Stimulated activated naive CD4-positive, alpha-beta T cell (primary cell): ENCODE results near the gene ZFTA.

ENCODE experiments used
- DNase-seq, 6 experiments: peaks; one replicate each; lab custom pipeline; 2025; lab: John Stamatoyannopoulos, UW

ZFTA gene

DNA sequence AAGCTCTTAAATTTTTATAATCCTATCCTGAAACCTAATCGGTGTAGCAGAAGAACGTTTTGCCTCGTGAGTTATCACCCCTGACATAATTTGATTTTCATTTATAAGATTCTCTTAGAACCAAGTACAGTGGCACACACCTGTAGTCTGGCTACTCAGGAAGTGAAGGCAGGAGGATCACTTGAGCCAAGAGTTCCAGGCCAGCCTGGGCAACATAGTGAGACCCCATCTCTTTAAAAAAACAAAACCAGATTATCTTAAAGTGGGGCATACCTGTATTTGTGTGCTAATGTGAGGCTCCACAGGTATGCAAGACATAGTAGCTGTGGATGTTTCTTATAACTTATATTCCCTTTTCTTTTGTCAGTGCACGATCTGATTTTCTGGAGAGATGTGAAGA, 19.0 kb downstream of the ZFTA start:
- DNase-seq: no peak

- no peak for DNase-seq
Observed at GRCh38 chr11:63747011-63747410, 21.6 kb downstream of the ZFTA start.

- no peak for DNase-seq
Observed at GRCh38 chr11:63745304-63746170, 23.0 kb downstream of the ZFTA start.

DNA sequence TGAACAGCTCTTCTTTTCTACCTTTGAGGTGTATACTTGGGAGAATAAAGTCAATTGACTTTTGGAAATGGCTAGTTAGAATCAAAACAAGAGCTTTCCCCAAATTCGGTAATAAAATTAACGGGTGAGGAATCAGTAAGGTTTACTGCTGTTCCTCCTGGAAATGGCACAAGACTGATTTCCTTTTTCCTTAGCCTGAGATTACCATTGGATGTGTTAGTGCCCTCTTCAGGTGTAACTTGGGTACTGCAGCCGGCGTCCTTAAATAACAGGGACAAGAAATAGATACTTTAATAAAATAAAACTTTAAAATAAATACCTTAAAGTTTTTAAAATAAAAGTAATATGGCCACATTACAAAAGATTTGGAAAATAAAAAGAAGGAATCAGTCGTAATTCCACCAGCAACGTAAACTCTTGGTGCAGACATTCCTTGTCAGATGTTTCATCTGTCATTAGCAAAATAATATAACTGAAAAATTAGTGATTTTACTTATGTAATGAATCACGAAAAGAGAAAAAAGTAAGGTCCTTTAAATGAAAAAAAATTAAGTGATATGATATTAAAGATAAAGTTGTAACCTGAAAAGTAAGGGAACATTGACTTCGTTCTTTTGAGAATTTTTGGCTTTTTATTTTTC, 29.7 kb downstream of the ZFTA start:
- DNase-seq: peak; percentile 7 to 62 (median 46)

DNA sequence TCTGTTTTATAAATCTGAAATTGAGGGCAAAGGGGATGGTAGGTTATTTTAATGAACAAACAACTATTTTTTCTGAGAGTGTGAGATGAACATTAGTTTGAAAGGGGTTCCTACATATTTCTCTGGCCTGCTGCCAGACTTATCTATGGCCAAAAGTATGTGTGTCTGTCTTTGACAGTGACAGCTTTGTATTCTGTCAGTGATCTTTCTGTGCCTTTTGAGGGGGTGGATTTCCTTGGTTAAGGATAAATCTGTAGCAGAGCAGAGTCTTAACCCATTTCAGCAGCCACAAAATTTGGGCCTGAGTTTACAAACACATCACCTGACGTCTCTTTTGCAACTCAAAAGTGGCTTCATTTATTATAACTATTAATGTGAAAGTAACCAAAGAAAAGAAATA, 30.9 kb downstream of the ZFTA start:
- DNase-seq: no peak

- DNase-seq: no peak
Observed at GRCh38 chr11:63736864-63737263, 31.7 kb downstream of the ZFTA start.

- no peak for DNase-seq
Observed at GRCh38 chr11:63729326-63729725, 39.2 kb downstream of the ZFTA start.

GRCh38 chr11:63720611-63721010, 48.0 kb downstream of the ZFTA start:
- DNase-seq: no peak

GRCh38 chr11:63719987-63720386, 48.6 kb downstream of the ZFTA start:
- no peak for DNase-seq

DNA sequence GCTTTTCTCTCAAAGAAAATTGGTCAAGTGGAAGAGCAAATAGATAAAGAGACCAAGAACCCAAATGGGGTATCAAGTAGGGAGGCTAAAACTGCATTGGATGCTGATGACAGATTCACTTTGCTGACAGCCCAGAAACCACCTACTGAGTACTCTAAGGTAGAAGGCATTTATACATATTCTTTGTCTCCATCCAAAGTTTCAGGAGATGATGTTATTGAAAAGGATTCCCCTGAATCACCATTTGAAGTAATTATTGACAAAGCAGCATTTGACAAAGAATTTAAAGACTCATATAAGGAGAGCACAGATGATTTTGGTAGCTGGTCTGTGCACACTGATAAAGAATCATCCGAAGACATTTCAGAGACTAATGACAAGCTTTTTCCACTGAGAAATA, 49.6 kb downstream of the ZFTA start:
- DNase-seq: no peak
